SIG-M5 treated with dmso at 0.1 percent for 504 hours (cell line): Measurements from ENCODE around the gene MRC1.

Experiments used
- DNase-seq: peaks from one replicate; lab custom pipeline; 2025; ENCODE audit not compliant: unreplicated experiment; lab: John Stamatoyannopoulos, UW

MRC1 gene

DNA sequence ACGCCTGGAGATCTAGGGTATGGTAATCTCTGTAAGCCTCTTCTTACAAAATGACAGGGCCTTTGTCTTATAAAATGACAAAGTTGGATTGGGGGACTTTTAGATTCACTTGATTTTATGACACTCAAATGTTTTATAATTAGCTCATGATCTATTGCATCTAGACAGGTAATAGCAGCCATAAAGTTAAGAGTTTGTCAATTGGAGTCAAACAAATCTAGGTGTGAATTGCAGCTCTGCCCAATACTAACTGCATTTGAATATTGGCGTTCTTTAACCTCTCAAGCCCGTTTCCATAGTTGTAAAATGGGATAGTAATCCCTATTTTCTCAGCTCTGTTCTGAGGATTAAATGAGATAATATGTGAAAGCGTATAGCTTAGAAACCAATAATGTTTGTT, 14.1 kb upstream of the MRC1 start:
- DNase-seq = no peak

DNA sequence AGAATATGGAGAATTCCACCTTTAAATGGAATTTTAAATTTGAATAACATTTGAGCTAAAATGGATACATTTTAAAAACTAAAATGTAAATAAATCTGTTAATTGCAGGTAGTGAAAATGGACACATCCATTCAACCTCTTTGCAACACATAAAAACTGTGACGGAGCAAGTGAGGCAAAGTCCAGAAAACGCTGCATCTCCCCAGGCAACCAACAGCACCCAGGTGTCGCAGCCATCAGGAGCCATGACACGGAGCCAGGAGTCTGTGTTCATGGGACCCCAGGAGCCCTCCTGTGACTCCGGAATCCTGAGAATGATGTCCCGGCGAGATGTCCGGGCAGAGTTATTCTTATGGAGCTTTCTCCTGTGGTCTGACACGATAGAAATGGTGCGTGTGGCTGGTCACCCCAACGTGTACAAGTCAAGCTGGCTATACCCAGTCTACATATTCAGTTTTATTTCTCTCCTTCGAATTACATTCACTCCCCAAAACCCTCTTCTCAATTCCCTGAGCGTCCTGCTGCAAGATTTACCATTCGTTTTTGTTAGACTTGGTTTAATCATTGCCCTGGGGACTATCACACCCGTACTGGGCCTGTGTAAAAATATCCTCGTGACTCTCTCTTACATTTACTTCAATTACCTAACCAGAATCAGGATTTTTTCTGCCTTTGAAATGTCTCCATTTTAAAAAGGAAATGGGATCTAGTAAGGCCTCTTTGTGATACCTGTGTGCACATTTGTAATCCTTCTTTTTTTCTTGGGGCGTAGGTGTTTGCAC, 13.1 kb upstream of the MRC1 start:
- DNase-seq = no peak

DNA sequence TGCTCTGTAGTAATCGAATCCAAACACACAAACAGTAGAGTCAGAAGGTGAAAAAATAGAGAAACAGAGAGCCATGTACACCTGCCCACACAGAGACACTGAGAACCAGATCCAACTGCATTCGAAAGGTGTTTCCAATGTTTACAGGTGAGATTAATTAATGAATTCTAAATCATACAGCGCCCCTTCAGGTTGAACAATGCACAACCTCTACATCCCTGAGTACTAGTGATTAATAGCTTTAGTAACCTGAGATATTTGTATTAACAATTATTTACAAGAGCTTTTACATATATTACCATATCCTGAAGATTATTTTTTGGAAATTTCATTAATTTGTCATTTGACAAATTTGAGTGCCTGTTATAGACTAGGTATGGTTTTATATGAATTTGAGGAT, 7.6 kb upstream of the MRC1 start:
- no peak for DNase-seq

DNA sequence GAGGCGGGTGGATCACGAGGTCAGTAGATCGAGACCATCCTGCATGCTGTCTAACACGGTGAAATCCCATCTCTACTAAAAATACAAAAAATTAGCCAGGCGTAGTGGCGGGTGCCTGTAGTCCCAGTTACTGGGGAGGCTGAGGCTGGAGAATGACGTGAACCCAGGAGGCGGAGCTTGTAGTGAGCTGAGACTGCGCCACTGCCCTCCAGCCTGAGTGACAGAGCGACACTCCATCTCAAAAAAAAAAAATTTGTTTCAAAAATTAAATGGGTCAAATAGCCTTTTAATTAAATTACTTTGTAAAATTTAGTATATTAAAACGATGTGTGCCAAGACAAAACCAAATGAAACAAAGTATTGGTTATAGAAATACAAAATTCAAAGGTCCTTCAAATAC, 6.8 kb upstream of the MRC1 start:
- DNase-seq = no peak

DNA sequence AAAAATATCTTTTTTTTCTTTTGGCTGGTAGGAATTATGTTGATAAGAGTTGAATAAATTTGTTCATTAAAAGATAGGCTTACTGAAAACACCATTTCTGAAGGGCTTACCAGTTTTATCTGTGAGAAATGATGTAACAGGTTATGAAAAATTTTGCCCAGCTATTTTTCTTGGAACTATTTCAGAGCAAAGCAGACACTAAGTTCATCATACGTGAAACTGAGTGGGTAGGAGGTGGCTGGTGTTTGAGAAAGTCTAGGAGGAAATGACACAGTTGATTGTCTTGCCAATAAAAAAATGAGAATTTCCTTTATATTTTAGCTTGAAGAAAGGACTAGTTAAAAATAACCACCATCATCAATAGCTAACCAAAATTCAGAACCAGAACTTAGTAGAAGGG, 6.2 kb upstream of the MRC1 start:
- DNase-seq = no peak

DNA sequence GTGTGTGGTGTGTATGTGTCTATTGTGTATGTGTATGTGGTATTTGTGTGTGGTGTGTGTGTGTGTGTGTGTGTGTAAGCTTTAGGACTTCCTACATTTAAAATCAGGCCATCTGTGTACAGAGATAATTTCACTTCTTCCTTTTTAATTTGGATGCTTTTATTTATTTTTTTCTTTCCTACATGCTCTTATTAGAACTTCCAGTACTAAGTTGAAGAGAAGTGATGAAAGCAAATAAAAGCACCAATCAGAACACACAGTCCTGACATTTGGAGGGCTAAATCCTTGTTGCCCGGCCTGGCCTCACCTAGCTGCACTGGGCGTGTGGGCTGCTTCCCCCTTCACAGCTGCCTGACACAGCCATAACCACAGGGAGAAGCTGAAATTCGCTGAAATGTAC, 3.8 kb upstream of the MRC1 start:
- DNase-seq = no peak

DNA sequence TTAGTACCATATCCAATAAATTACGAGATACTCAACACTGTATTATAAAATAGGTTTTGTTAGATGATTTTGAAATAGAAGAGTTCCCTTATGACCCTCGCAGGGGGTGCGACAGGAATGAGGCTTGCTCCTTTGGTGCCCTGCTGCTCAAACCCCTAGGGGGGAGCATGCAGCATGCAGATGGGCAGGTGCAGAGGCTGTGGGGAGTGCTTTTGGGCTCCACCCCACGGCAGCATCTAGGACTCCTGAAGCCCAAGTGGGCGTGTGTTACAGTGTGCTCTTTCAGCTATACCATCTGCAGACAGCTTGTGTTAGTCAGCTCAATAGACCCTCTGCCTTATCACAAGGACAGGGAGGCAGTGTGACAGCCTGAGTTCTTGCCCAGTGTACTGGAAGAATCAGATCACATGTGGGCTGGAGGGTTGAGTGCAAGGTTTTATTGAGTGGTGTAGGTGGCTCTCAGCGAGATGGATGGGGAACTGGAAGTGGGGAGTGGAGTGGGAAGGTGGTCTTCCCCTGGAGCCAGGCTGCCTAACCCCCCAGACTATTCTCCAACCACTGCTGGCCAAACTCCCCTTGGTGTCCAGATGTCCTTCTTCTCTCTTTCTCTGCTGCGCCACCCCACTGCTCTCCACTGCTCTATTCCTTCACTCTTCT, 3.1 kb upstream of the MRC1 start:
- no peak for DNase-seq

DNA sequence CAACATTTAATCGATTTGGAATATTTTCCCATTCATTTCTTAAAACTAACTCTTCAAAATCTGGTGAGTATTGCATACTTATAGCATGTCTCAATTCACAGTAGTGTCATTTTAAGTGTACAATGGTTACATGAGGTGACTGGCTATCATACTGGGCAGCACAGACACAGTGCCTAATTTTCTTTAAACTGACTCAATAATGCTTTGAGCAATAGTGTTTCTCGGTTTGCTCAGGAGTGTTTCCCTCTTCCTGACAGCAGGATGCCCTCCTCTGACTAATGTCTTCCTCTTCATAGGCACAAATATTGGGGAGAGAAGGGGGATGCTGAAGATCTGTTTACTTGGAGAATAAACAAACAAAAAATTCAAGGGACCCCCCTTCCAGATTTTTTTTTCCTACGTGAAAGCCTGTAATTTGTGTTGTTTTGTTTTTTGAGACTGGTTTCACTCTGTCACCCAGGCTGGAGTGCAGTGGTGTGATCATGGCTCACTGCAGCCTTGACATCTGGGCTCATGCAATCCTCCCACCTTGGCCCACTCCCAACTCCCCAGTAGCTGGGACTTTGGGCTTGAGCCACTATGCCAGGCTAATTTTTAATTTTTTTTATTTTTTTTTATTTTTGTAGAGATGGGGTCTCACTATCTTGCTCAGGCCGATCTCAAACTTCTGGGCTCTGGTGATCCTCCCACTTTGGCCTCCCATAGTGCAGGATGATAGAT, 2.2 kb downstream of the MRC1 start:
- no peak for DNase-seq

DNA sequence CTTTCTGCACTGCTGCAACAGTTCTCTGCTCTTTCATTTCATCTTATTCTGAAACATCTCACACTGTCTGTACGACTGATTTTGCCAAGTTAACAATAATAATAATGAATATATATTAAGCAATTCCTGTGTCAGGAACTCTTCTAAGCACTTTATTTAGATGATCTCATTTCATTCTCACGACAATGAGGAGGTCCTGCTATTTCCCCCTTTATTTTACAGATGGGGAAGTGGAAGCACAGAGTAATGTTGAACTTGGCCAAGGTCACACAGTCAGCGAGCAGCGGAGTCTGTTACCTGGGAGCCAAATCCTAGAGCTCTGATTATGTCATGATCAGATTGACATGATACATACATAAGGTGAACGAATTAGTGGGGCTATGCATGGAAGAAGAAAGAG, 5.8 kb downstream of the MRC1 start:
- no peak for DNase-seq

DNA sequence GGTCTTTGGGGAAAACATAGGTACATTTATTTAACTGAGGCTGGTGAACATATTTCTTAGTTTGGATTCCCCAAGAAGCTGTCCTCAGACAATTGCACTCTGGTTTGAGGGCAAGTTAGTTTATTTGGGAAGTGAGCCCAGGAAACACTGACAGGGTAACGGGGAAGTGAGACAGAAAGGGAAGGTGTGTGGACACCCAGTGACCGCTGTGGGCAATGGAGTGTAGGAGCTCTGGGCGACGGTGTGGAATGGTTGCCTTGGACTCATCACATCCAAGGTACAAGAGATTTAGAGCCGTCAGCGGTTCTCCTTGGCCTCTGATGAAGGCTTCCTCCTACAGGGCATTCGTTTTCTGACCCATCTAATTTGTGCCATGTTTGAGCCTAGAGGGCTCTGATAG, 7.1 kb downstream of the MRC1 start:
- no peak for DNase-seq

DNA sequence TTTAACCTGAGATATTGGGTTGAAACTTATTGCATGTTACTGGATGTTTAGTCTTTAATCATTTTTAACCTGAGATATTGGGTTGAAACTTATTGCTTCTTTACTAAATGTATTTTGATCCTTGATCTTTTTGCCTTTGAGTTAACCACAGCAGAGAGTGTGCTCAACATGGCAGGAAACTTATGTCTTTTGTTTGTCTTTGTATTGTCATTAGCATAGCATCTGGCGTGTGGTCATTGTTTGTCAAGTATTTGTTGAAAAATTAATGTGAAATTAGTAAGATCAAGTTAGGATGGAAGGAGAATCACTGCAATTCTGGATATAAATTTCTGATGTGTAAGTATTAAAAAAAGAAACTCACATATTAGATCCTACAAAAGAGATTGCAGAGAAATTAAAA, 8.2 kb downstream of the MRC1 start:
- no peak for DNase-seq

DNA sequence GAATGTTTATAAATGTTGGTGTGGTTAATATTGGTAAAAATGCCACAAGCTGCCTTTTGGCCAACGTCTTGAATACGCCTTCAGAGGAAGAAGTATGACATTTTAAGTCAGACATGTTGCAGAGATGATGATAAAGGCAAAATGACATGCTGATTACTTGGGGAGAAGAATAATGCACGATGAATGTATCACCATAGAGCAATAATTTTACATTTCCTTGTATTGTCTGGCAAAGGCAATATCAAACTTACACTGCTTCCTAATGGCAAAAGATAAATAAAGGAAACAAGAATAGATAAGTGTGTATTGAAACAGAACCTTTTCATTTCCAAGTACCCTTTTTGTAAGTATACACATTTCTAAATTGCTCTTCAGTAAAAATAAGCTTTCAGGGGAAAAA, 8.6 kb downstream of the MRC1 start:
- no peak for DNase-seq

DNA sequence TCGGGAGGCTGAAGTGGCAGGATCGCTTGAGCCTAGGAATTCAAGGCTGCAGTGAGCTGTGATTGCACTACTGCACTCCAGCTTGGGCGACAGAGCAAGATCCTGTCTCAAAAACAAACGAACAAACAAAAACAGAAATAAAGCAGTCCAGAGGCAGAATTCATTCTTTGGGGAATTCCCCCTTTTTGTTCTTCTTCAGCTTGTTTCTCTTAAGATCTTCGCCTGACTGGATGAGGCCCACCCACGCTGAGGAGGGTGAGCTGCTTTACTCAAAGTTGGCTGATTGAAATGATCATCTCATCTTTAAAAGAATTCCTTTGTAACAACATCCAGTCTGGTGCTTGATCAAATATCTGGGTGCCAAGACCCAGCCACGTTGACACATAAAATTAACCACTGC, 10.7 kb downstream of the MRC1 start:
- no peak for DNase-seq

DNA sequence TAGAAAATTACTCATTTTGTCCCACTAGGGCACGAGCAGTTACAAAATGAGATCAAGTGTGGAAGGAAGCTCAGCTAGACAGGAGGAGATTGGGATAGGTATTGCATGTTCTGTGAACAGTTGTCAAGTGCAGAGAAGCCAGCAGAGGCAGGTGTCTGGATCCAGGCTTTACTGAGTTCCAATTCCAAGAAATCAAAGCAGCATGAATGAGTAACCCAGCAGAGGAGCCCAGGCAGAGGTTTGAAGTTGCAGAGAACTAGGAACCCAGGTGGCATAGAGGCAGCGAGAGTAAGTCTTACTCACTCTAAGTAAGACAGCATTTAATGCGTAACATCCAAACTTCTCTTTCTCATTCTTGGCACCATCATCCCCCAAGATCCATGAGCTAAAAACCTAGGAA, 11.8 kb downstream of the MRC1 start:
- DNase-seq = no peak

DNA sequence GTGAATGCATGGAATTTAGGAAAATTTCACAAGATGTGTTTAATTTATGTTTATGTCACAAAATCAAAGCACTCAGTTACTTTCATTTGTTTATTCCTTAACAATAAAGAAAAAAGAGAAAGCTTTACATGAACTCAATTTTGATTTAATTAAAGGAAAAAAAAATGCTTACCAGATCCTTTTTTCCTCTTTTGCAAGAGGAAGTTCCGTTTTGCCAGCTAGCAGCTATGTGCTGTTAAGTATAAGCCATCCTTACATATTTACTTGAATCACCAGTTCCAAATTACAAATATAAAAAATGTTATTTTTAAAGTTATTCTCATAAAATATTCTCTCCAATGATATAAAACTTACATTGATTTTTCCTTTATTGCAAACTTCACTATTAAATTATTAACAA, 12.7 kb downstream of the MRC1 start:
- DNase-seq = no peak

DNA sequence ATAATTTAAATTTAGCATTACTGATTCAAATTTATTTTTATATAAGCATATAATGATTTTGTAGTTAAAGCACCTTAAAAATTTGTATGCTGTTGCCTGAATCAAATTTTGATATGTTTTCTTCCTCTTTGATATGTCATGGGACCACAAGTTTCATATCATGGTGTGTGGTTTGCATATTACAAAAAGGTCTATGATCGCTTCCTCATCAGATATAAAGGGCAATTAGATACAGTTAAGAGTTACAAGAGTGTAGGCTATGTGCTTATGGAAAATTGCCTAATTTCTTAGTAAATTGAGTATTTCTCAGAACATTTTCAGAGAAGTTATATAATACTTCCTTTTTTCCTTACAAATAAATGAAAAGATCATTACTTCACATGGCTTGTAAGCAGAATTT, 22.2 kb downstream of the MRC1 start:
- DNase-seq = no peak

DNA sequence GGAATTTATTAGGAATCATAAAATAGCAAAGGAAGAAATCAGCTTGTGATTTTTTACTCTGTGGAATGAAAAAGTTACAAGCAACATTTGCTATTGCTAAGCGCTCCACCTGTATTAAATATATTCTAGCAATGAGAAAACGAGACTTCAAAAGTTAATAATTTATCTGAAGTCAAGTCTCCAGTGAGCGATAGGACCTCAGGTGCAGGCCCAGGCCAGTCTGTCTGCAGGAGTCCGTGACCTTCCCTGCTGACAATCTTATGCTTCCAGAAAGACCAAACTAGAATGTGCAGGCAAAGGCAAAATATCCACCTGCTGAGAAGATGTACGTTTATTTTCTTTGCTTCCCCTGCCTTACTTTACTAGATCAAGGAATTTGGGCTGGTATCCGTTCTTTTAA, 22.7 kb downstream of the MRC1 start:
- DNase-seq = no peak

DNA sequence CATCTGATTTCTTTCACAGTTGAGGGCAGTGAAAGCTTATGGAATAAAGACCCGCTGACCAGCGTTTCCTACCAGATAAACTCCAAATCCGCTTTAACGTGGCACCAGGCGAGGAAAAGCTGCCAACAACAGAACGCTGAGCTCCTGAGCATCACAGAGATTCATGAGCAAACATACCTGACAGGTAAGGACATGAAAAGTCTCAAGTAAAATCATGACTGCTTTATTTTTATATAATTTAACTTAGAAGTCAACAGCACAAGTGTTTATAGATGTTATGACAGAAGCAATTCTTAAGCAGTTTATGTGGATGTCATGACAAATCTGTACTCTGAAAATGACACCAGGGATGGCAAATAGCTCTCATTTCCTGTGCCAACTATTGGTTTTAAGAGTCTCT, 24.5 kb downstream of the MRC1 start:
- DNase-seq = no peak

DNA sequence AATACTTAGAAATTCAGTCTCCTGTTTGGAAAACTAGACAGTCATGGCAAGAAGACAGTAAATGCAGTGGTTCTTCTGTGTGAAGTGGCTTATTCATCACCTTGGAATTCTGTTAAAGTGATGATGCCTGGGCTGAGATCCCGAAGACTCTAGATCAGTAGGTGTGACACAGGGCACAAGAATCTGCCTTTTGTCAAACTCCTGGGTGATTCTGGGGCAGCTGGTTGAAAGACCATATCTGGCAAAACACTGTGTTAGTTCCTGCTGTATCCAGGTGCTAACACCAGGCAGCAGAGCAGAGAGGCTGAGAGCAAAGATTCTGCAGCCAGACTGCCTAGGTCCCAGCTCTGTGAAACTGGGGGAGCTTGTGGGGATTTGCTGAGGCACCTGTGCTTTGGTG, 26.5 kb downstream of the MRC1 start:
- no peak for DNase-seq

DNA sequence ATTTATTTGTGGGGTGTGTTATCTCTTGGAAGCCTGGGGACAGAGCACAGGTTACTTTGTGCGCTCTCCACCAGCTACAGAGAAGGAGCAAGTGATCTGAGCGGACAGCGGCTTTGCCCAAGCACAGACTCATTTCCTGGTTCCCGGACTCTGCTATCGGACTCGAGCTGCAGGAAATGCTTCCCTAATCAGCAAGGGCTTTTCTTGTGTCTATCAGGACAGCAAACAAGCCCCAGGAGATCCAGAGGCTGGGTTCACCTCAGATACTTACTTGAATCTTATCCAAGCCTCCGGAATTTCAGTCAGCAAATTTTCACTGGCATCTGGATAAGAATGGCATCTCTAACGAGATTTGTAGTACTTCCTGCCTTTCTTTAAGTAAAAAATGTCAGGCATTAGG, 27.8 kb downstream of the MRC1 start:
- no peak for DNase-seq

DNA sequence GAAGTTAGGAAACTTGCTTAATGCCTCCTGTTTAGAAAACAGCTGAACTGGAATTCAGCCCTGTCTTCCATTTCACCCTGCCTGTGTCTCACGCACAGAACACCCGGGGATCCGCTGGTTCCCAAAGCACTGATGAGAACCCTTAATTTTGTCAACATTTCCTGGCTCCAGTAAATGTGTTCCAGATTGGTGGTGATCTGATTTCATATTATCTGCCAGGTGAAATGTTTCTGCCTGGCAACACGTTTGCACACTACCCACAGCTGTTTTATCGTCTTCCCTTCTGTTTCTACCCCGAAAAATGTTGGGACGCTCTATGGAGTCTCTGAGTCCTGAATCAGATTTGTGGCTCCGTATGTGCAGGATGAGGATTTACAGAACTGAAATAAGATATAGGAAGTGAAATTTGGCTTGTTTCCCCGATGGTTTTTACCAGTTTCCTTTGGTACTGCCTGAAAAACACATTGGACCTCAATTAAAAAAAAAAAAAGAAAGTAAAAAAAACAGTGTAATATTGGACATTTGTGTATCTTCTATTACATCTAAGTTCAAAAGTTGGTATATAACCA, 29.0 kb downstream of the MRC1 start:
- peak; percentile 11 for DNase-seq

DNA sequence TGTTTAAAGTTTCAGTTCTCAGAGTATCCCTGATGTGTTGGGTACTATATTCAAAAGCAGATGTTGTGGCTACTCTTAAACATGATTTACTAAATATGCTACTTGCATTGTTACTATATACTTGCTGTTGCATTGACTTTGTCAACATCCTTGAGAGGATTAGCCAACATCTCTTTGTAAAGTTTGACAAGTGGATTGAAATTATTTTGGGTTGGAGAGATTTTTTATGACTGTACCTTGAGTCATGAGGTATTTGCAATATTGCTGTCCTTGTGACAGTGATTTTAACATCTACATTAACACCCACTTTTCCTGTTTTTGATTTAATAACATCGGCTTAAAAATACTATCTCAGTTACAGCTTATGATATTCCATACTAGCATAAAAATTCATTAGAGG, 31.9 kb downstream of the MRC1 start:
- DNase-seq = no peak
